Activated T-helper 1 cell treated with Interleukin-2 at 50 U/mL for 16 hours (primary cell): ENCODE data around the gene MAF.

Experiments
- DNase-seq: peaks from one replicate; pipeline ENCODE4 v3.0.0-alpha.2; 2020; ENCODE audit warnings: low read depth

MAF gene

DNA sequence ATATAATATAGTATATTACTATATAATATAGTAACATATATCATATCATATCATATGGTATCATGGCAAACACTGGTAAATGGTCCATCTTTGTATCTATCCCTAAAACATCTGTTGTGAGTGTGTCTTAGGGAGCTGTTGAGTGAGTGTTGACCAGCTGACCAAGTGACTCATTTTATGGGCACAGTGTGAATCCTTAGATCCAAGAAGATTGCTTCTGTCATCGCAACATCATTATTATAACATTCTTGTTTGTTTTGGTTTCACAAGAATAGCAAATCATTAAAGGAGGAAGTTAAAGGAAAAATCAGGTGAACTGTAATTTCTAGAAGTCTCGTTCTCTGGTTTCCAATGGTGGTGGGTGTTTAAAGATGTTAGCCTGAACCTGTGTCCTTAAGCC is 11.7 kb upstream of the MAF start:
- no peak for DNase-seq

- no peak for DNase-seq
Observed at GRCh38 chr16:79610771-79611170, 10.2 kb upstream of the MAF start.

GRCh38 chr16:79609861-79610260 is 9.3 kb upstream of the MAF start:
- no peak for DNase-seq

GRCh38 chr16:79608976-79609375 is 8.4 kb upstream of the MAF start:
- DNase-seq, result no peak

DNA sequence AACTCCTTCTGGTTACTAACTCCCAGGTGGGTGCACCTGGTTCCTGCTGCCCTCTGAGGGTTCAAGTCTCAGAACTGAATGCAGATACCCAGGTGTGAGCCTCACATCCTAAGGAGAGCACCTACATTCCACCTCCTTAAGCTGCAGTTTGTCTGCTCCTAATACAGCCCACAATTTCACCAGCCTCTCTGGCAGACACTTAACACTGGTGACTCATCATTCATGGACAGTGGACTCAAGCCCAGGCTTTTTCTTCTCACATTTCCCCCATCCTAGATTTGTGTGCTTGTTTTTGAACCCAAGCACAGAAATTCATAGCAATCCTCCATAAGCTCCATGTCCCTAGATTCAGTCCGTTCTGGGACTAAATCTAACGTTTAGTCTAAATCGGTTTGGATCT is 7.0 kb upstream of the MAF start:
- no peak for DNase-seq

- no peak for DNase-seq
Observed at GRCh38 chr16:79605999-79606398, 5.5 kb upstream of the MAF start.

DNA sequence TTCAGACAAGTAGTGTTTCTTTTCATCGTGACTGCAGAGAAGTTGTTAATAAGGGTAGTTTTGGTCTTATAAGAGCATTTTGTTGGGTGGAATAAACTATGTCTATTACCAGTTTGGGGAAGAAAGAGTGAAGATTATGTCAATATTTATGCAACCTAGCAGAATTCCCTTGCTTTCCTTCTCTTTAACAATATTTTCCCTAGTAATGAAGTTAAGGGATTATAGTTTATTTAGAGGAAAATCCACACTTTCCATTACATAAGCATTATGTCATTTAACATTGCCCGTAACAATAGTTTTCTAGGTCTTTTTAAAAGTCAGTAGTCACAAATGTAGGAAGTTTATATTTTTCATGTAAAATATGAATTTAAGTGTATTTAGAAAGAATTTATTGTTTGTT is 2.5 kb upstream of the MAF start:
- no peak for DNase-seq

- no peak for DNase-seq
Observed at GRCh38 chr16:79602628-79603014, 2.1 kb upstream of the MAF start.

DNA sequence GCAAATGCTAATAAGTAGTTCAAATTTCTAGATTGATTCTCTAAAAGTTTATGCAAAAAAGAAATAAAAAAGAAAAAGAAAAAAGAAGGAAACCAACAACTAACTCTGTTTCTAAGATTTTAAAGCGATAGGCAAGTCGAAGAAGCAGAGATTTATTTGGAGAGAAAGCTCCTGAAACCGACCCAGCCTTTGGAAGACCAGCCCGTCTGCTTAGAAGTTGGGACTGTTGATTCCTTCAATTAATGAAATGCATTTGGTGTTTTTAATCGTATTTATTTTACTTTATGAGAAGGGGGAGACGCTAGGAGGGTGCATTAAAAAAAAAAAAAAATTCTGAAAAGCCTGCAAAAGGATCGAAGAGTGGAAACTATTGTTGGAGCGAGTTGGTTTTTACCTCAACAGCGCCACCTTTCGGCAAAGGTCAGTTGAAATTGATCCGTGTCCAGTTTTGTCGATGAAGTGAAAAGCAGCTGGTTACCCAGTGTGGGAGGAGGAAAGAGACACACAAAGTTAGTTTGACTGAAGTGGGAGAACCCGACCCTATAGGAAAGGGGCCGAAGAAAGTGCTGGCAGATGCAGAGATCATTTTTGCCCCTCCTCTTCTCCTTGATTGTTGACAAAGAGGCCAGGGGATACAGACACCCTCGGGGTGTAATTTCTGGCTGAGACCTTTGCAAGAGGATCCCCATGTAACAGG is 1.5 kb upstream of the MAF start:
- peak; percentile 76 for DNase-seq

DNA sequence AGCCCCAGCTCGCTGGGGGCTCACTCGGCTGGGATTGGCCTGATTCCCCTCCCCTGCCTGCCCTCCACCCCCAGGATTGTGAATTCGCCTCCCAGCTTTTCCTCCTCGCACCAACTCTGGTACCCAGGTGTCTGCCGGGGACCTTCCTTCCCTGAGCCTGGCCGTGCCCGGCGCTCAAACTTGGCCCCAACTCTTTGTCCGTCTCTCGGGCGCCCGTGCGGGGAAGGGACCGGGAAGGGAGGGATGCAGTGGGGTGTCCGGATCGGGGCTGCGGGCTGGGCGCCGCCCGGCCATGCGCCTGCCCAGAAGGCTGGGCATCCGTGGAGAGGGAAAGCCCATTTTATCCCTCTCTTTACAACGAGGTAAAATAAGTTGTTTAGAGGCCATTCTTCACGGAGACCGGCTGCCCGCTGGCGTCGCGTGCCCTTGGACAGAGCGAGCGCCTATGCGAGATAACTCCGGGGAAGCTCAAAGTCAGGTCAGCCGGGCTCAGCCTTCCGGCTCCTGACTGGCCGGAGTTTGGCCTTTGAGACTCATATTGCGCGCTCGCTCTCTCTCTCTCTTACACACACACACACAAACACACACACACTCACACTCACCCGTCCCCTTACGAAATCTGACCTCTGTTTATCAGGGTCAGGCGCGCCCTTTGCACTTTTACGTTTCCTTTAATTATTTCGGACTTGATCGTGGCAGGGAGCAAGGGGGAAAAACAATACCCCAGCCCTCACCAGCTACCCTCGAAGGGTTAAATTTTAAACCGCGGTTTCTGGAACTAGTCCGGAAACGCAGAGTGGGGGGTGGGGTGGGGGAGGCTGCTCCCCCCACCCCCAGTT is 774 bp upstream of the MAF start:
- DNase-seq, result peak; percentile 22

DNA sequence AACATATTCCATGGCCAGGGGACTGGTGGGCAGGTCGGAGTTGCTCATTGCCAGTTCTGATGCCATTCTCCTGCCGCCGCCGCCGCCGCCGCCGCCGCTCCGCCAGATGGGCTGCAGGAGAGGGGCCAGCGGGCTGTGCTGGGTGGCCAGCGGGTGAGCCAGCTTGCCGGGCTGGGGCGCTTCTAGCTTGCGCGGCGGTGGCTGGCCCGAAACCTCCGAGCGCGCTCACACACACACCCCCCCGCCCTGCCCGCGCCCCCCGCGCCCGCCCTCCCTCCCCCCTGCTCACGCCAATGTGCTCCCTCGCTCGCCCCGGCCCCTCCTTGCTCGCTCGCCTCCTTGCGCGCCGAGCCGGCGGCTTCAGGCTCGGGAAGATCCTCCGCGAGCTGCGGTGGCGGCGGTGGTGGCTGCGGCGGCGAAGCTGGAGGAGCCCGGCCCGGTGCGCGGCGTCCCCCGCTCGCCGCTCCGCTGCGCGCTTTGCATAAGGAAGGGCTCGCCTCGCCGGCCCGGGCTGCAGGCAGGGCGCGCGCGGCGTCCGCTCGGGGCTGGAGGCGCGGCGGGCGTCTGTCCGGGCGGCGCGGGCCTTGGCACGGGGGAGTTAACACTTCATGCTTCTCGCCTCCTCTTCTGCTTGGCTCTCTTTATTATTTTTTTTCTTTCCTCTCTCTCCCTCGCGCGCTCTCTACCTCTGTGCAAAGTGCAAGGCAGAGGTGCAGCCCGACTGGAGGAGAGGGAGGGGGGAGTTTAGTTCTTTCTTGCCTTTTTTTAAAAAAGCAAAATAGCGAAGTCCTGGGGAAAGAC is 500 bp downstream of the MAF start:
- DNase-seq, result peak; percentile 24

DNA sequence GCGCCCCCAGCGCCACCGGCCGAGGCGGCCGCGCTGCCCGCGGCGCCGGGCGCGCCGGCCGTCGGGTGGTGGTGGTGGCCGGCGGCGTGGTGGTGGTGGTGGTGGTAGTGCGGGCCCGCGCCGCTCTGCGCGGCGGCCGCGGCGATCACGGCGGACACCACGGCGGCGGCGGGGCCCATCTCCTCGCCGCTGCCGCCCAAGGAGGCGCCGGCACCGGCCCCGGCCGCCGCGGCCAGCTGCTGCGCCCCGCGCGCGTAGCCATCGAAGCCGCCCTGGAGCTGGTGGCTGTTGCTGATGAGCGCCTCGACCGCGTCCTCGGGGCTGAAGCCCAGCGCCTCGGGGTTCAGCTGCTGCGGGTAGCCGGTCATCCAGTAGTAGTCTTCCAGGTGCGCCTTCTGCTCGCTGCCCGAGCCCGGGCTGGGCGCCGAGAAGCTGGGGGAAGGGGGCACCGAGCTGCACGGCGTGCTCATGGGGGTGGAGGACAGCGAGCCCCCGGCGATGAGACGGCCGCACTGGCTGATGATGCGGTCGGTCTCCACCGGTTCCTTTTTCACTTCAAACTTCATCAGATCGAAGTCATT is 1.2 kb downstream of the MAF start:
- no peak for DNase-seq

DNA sequence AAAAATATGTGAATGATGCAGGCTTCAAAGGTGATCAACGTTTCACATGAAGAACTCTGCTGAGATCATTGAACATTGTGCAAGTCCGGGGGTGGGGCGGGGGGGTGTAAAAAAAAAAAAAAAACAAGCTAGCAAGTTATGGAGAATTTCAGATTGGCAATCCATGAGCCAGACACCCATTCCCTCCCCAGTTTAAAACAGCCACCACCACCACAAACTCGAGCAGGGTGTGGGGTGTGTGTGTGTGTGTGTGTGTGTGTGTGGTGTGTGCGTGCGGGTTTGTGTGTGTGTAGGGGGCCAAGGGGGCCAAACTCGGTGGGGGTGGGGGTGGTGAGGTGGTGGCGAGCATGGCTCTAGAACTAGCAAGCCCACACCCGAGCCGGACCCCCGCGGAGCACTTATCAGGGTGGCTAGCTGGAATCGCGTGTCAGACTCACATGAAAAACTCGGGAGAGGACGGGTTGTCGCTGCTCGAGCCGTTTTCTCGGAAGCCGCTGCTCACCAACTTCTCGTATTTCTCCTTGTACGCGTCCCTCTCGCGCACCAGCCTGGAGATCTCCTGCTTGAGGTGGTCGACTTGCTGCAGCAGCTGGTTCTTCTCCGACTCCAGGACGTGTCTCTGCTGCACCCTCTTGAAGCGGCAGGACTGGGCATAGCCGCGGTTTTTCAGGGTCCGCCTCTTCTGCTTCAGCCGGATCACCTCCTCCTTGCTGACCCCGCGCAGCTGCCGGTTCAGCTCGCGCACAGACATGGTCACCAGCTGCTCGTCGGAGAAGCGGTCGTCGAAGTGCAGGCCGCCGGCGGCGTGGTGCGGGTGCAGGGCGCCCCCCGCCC is 2.0 kb downstream of the MAF start:
- peak; percentile 16 for DNase-seq

DNA sequence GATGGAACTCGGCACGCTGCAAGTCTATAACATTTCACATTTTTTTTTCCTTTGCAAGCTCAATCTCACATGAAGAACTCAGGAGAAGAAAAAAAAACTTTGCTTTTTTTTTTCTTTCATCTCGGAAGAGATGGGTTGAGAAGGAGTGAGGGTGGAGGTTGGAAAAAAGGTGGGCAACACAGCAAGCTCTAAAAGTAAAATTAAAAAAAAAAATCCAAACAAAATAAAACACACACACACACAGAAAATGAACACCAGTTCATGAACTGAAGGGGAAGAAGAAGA is 2.5 kb downstream of the MAF start:
- DNase-seq, result no peak

DNA sequence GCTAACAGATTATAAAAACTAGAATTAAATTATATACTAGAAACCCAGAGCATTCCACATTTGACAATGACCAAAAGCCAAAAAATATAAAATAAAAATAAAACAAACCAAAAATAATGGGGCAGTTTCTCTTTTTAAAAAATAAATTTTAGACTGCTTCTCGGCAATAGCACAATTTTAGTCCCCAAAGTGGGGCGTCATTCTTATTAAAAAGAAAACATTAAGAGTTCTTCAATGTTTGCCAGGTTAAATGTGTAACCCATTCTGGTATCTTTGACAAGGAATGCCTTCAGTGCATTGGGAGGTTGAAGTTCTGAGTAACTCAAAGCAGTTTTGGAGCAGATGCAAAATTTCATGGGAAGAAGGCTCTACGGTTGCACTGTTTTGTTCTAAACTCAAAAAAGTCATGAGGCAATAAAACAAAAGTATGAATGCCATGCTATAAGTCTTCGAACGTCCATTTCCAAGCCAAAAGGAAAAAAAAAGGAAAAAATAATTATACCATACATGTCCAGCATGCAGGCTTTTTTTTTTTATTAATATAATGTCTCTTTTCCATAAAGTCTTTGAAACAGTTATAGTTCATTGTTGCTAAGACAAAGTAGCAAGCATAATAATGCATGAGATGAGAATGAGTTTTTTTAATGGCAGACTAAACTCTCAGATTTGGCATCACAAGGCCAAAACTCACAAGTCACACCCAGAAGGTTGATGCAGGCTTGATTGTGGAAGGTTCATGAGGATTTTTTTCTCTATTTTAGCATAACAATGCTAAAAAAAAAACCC is 3.1 kb downstream of the MAF start:
- no peak for DNase-seq

GRCh38 chr16:79595931-79596450 is 4.5 kb downstream of the MAF start:
- no peak for DNase-seq

- no peak for DNase-seq
Observed at GRCh38 chr16:79595231-79595641, 5.3 kb downstream of the MAF start.

DNA sequence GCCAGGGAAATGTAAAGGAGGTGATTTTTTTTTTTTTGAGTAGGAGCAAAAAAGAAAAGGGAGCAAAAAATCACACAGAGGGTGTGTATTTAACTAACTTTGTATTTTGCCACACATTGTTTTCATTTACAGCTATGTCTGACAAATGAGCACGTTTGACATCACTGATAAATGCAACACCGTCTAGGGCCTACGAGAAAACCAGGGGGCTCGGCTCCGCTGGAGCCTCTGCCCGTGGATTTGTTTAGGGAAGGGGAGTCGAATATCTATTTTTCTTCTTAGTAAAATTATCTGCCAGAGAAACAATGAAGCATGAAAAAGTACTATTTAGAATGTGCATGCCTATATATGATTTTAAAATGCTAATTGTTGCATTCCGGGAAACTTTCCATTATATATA is 6.8 kb downstream of the MAF start:
- no peak for DNase-seq

GRCh38 chr16:79593074-79593531 is 7.4 kb downstream of the MAF start:
- no peak for DNase-seq

DNA sequence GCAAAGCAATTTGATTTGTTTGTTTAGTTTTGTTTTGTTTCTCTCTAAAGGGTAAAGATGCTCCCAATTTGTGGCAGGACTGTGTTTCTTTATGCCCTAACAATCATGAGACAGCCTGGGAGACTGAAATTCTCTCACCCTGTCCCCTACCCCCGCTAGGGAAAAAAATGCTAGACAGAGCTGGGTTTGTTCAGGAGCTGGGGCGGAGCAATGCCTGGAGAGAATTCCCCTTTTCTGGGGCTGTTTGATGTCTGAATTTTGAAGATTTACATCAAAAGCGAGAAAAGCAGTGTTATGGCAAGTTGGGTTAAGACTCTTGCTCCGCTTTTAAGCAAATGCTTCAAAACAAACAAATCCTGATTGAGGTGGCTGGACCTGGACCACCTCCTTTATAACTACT is 8.4 kb downstream of the MAF start:
- no peak for DNase-seq
